ENCODE results near the gene PBX1.

PBX1 gene

GRCh38 chr1:164735315-164736052, 176.5 kb downstream of the PBX1 start:
- DNase-seq, result no peak

GRCh38 chr1:164736137-164736536, 177.2 kb downstream of the PBX1 start:
- DNase-seq, result no peak

- no peak for DNase-seq
These were observed 180.2 kb downstream of the PBX1 start for GRCh38 chr1:164739189-164739588.

GRCh38 chr1:164740000-164740526, 181.1 kb downstream of the PBX1 start:
- DNase-seq, result no peak

GRCh38 chr1:164742745-164743144, 183.8 kb downstream of the PBX1 start:
- no peak for DNase-seq

- no peak for DNase-seq
These were observed 185.0 kb downstream of the PBX1 start for GRCh38 chr1:164743976-164744375.

- DNase-seq, result no peak
These were observed 186.8 kb downstream of the PBX1 start for GRCh38 chr1:164745736-164746135.

GRCh38 chr1:164746632-164747031, 187.6 kb downstream of the PBX1 start:
- DNase-seq, result no peak

- DNase-seq, result no peak
These were observed 189.4 kb downstream of the PBX1 start for GRCh38 chr1:164748253-164748899.

- no peak for DNase-seq
These were observed 194.6 kb downstream of the PBX1 start for GRCh38 chr1:164753521-164754077.

GRCh38 chr1:164754088-164754600, 195.2 kb downstream of the PBX1 start:
- no peak for DNase-seq

GRCh38 chr1:164755690-164756089, 196.7 kb downstream of the PBX1 start:
- DNase-seq, result no peak

GRCh38 chr1:164756741-164757140, 197.8 kb downstream of the PBX1 start:
- DNase-seq, result no peak

- DNase-seq, result no peak
These were observed 198.6 kb downstream of the PBX1 start for GRCh38 chr1:164757625-164758024.

GRCh38 chr1:164759144-164759920, 200.3 kb downstream of the PBX1 start:
- DNase-seq, result no peak

- no peak for DNase-seq
These were observed 201.0 kb downstream of the PBX1 start for GRCh38 chr1:164759979-164760469.

GRCh38 chr1:164760569-164760968, 201.6 kb downstream of the PBX1 start:
- DNase-seq, result no peak

- no peak for DNase-seq
These were observed 202.0 kb downstream of the PBX1 start for GRCh38 chr1:164761009-164761408.

- DNase-seq, result no peak
These were observed 204.1 kb downstream of the PBX1 start for GRCh38 chr1:164763098-164763497.

- no peak for DNase-seq
These were observed 205.3 kb downstream of the PBX1 start for GRCh38 chr1:164764333-164764732.

- DNase-seq, result no peak
These were observed 206.6 kb downstream of the PBX1 start for GRCh38 chr1:164765557-164765956.

GRCh38 chr1:164765992-164766720, 207.2 kb downstream of the PBX1 start:
- no peak for DNase-seq

All from activated CD4-positive, alpha-beta T cell treated with anti-CD3 and anti-CD28 coated beads for 1 hour (primary cell).